Sigmoid colon (tissue), 7 donors: Measurements from ENCODE around the gene GABBR1. TPM values are rescaled to one million over a fixed set of nuclear protein-coding genes. Genes with fewer than 3 reads are reported as not detected.
A peak's percentile ranks its signal among the peaks of the same experiment; 100 is the strongest.

Experiments used
- DNase-seq: peaks from one replicate; pipeline ENCODE4 v3.0.0-alpha.2; 2019
- H3K27ac ChIP-seq, 4 donors: fragments of 200-600 bp; sonication (generic); one replicate each; pipeline ENCODE4 v1.5.1; 2016 to 2019; ENCODE audit warnings: mild to moderate bottlenecking in 1 of 4
- H3K27me3 ChIP-seq, 3 donors: fragments of 200-600 bp; sonication (generic); one replicate each; pipeline ENCODE4 v1.5.1; 2019; ENCODE audit warnings: mild to moderate bottlenecking in 1 of 3
- H3K36me3 ChIP-seq, 4 donors: fragments of 200-600 bp; sonication (generic); one replicate each; pipeline ENCODE4 v1.5.1; 2016 to 2019
- H3K4me1 ChIP-seq, 4 donors: fragments of 200-600 bp; sonication (generic); one replicate each; pipeline ENCODE4 v1.5.1; 2017 to 2019
- H3K4me3 ChIP-seq, 4 donors: fragments of 200-600 bp; sonication (generic); one replicate each; pipeline ENCODE4 v1.5.1; 2017 to 2019; ENCODE audit warnings: mild to moderate bottlenecking in 2 of 4, moderate library complexity in 1 of 4
- H3K9me3 ChIP-seq, 4 donors: fragments of 200-600 bp in 3 of 4; sonication (generic) in 3 of 4; one replicate each; pipeline versions ENCODE4 v1.5.1 to v1.6.1; 2013 to 2019
- CTCF ChIP-seq, 4 experiments: fragments of 450-650 bp in 3 of 4; fragments of 200-600 bp in 1 of 4; IDR thresholded peaks; one replicate each; pipeline ENCODE4 v1.5.1; 2016 to 2019; ENCODE audit warnings: antibody characterized with exemption in 4 of 4, mild to moderate bottlenecking in 3 of 4, moderate library complexity in 2 of 4
- EP300 ChIP-seq, 4 donors: sonication (generic); formaldehyde crosslinking; IDR thresholded peaks; one replicate each; pipeline ENCODE4 v1.6.1; 2017; ENCODE audit warnings: antibody characterized with exemption in 4 of 4
- POLR2A ChIP-seq, 2 donors: fragments of 450-650 bp; IDR thresholded peaks; one replicate each; pipeline ENCODE4 v1.6.1; 2016; ENCODE audit warnings: antibody characterized with exemption in 2 of 2, mild to moderate bottlenecking in 2 of 2, moderate library complexity in 2 of 2
- POLR2AphosphoS5 ChIP-seq, 4 donors: sonication (generic); formaldehyde crosslinking; IDR thresholded peaks; one replicate each; pipeline ENCODE4 v1.6.1; 2017; ENCODE audit warnings: antibody characterized with exemption in 4 of 4
- WGBS, 2 donors: extraction: QIAGEN DNeasy Blood & Tissue Kit; methylation state at CpG; one replicate each; pipeline ENCODE4 v1.1.7; 2013; 5-methylcytosine and 5-hydroxymethylcytosine counted together
- intact Hi-C: fragments of 100-400 bp; cut with DNase I; formaldehyde crosslinking; loops from one replicate; pipeline ENCODE4 v1.15.1; 2023
- polyA plus RNA-seq, 3 donors: library from polyadenylated mRNA; stranded (reverse); fragments of 200-250 nt; gene quantifications; one replicate each; pipeline ENCODE4 v1.2.3, GENCODE V29; 2013
- total RNA-seq, 4 donors: library from RNA; depleted of rRNA; stranded (reverse); fragments of >200 nt; gene quantifications; one replicate each; pipeline ENCODE4 v1.1.0, GENCODE V29; 2016
- donor health status: healthy with polysubstance abuse.
- donor health status: Bipolar disorder and iron deficiency.
- donor health status: healthy.

The GABBR1 gene
- total and polyA plus RNA-seq, 7 donors: 0.92 to 73.9 (median 26.5) TPM

- no peak for TF ChIP-seq EP300 (IDR thresholded peaks at IDR 0.05)
- TF ChIP-seq POLR2AphosphoS5 (IDR thresholded peaks at IDR 0.05): no peak
- TF ChIP-seq CTCF (IDR thresholded peaks at IDR 0.05): no peak
- no peak for TF ChIP-seq POLR2A (IDR thresholded peaks at IDR 0.05)
- DNase-seq: no peak
- Histone ChIP-seq H3K27ac (peak overlapping the region; percentile 79 to 85 (median 83)), H3K36me3 (peaks cover 0 to 19% (median 0%) of the 10 kb centered on the region in 4 donors), H3K4me1 (peaks cover 0 to 36% (median 30%) of the 10 kb centered on the region in 4 donors), H3K4me3 (peak overlapping the region; percentile 60 to 69 (median 67)), H3K9me3 (no peaks in the 10 kb centered on the region), H3K27me3 (no peaks in the 10 kb centered on the region)
- WGBS, 2 donors: 25 to 38% methylated on average over 31 of the region's 31 CpGs
- intact Hi-C loops: loop anchor here (10.0 kb wide), 1 partner anchor 438 kb away; the partner anchor contains the start of genes POLR1H and PPP1R11
Measured at GRCh38 chr6:29626948-29627754, 5.8 kb downstream of the GABBR1 start.

GRCh38 chr6:29625337-29625930, 7.5 kb downstream of the GABBR1 start:
- DNase-seq: no peak
- H3K9me3 ChIP-seq: no peaks in the 10 kb centered on the region
- H3K4me1 ChIP-seq: peaks cover 0 to 23% (median 19%) of the 10 kb centered on the region in 4 donors
- TF ChIP-seq EP300 (IDR thresholded peaks at IDR 0.05) (no peak), POLR2A (IDR thresholded peaks at IDR 0.05) (no peak), CTCF (IDR thresholded peaks at IDR 0.05) (no peak), POLR2AphosphoS5 (IDR thresholded peaks at IDR 0.05) (no peak)
- no peak overlapping the region for H3K4me3 ChIP-seq
- intact Hi-C loops: loop anchor here (10.0 kb wide), 1 partner anchor 439 kb away; the partner anchor contains the start of genes POLR1H and PPP1R11
- WGBS, 2 donors: 64 to 67% methylated on average over 7 of the region's 7 CpGs
- peaks cover 0 to 36% (median 1%) of the 10 kb centered on the region in 4 donors for H3K36me3 ChIP-seq
- H3K27ac ChIP-seq: no peak overlapping the region
- H3K27me3 ChIP-seq: no peaks in the 10 kb centered on the region

DNA sequence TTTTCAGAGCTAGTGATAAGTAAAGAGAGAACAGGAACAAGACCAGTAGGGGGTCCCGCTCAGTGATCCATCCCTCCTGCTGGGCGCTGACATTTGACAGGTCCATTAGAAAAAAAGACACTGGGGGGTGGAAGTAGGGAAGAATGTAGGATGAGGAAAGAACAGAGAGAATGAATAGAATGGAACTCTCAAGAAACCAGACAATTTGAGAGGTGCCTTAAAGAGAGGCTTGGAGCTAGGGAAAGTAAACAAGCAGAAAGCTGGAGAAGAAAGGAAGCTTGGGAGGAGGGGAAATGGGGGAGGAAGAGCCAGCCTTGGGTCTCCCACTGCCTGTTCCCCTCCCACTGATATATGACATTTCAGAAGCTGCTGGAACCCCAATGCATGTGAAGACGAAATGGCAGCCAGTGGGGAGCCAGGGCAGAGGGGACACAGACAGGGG, 8.4 kb downstream of the GABBR1 start:
- WGBS, 2 donors: 83 to 89% methylated on average over 3 of the region's 3 CpGs
- Histone ChIP-seq H3K9me3 (no peaks in the 10 kb centered on the region), H3K27me3 (no peaks in the 10 kb centered on the region), H3K36me3 (peaks cover 0 to 45% (median 9%) of the 10 kb centered on the region in 4 donors), H3K4me1 (peaks cover 0 to 23% (median 19%) of the 10 kb centered on the region in 4 donors), H3K27ac (no peak overlapping the region), H3K4me3 (no peak overlapping the region)
- TF ChIP-seq CTCF (IDR thresholded peaks at IDR 0.05): no peak
- TF ChIP-seq POLR2AphosphoS5 (IDR thresholded peaks at IDR 0.05): no peak
- no peak for TF ChIP-seq POLR2A (IDR thresholded peaks at IDR 0.05)
- TF ChIP-seq EP300 (IDR thresholded peaks at IDR 0.05): no peak
- intact Hi-C loops: loop anchor here (10.0 kb wide), 1 partner anchor 440 kb away; the partner anchor contains the start of genes POLR1H and PPP1R11
- no peak for DNase-seq

DNA sequence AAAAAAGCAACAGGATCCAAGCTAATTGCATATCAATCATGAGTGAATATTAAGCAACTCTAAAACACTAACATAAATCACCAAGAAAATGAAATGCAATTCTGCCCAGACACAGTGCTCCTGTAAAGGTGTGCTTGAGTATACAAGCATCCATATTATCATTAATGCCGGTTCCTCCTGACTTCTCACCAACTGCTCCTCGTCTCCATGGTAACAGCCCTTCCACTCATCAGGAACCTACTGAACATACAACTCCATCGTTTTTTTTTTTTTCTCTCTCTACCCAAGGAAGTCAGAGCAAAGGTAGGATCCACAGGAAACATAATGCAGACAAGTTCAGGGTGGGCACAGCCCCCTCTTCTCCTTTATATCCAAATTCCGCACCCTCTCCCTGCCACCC, 12.4 kb downstream of the GABBR1 start:
- Histone ChIP-seq H3K36me3 (peaks cover 0 to 78% (median 21%) of the 10 kb centered on the region in 4 donors), H3K27ac (no peak overlapping the region), H3K4me3 (no peak overlapping the region), H3K27me3 (no peaks in the 10 kb centered on the region), H3K9me3 (no peaks in the 10 kb centered on the region), H3K4me1 (no peaks in the 10 kb centered on the region)
- 75 to 85% methylated on average over 4 of the region's 4 CpGs for WGBS, 2 donors
- no peak for TF ChIP-seq POLR2A (IDR thresholded peaks at IDR 0.05)
- TF ChIP-seq POLR2AphosphoS5 (IDR thresholded peaks at IDR 0.05): no peak
- TF ChIP-seq EP300 (IDR thresholded peaks at IDR 0.05): no peak
- TF ChIP-seq CTCF (IDR thresholded peaks at IDR 0.05): no peak
- intact Hi-C loops: loop anchor here (10.0 kb wide), 1 partner anchor 444 kb away; the partner anchor contains the start of genes POLR1H and PPP1R11
- no peak for DNase-seq
